NCI-H2171 treated with DMSO at 0.1 percent for 48 hours (cell line): ENCODE data around the gene SEC61A2.

ENCODE experiments used
- DNase-seq: peaks from one replicate; lab custom pipeline; 2025; lab: John Stamatoyannopoulos, UW

SEC61A2 gene

GRCh38 chr10:12196531-12197211 is 67.2 kb downstream of the SEC61A2 start:
- no peak for DNase-seq

- DNase-seq: no peak
Measured at GRCh38 chr10:12198156-12198555, 68.7 kb downstream of the SEC61A2 start.

GRCh38 chr10:12200850-12201249 is 71.4 kb downstream of the SEC61A2 start:
- DNase-seq: no peak

- DNase-seq: no peak
Measured at GRCh38 chr10:12201543-12201942, 72.1 kb downstream of the SEC61A2 start.

- DNase-seq: no peak
Measured at GRCh38 chr10:12202226-12202625, 72.7 kb downstream of the SEC61A2 start.

- DNase-seq: no peak
Measured at GRCh38 chr10:12205082-12205481, 75.6 kb downstream of the SEC61A2 start.

- no peak for DNase-seq
Measured at GRCh38 chr10:12207114-12207513, 77.6 kb downstream of the SEC61A2 start.

GRCh38 chr10:12208460-12208859 is 79.0 kb downstream of the SEC61A2 start:
- DNase-seq: no peak

GRCh38 chr10:12212454-12212853 is 83.0 kb downstream of the SEC61A2 start:
- DNase-seq: no peak

- DNase-seq: no peak
Measured at GRCh38 chr10:12213621-12214020, 84.1 kb downstream of the SEC61A2 start.

GRCh38 chr10:12214093-12214492 is 84.6 kb downstream of the SEC61A2 start:
- DNase-seq: no peak

GRCh38 chr10:12214763-12215218 is 85.3 kb downstream of the SEC61A2 start:
- DNase-seq: peak; percentile 61
